H9 (cell line): ENCODE results near the gene TAF3. TPM values are rescaled to one million over a fixed set of nuclear protein-coding genes. Genes with fewer than 3 reads are reported as not detected.
A peak's percentile ranks its signal among the peaks of the same experiment; 100 is the strongest.

ENCODE experiments used
- DNase-seq: peaks from one replicate; pipeline ENCODE4 v3.0.0-alpha.2; 2017
- H2AFZ ChIP-seq: one replicate; pipeline ENCODE4 v1.6.1; 2013; ENCODE audit warnings: mild to moderate bottlenecking, low read length, control low read depth, moderate library complexity
- H2AK5ac ChIP-seq: 2 replicates; pipeline ENCODE4 v1.6.1; 2013; ENCODE audit warnings: low read length, control low read depth, mixed read lengths; ENCODE audit not compliant: insufficient read length
- H2BK120ac ChIP-seq: one replicate; pipeline ENCODE4 v1.6.1; 2013; ENCODE audit warnings: low read depth, mild to moderate bottlenecking, low read length, control low read depth, inconsistent platforms; ENCODE audit not compliant: poor library complexity, severe bottlenecking
- H2BK12ac ChIP-seq: 2 replicates; pipeline ENCODE4 v1.6.1; 2013; ENCODE audit warnings: low read length, control low read depth, mixed read lengths, low read depth; ENCODE audit not compliant: insufficient read length
- H2BK15ac ChIP-seq: 2 replicates; pipeline ENCODE4 v1.6.1; 2013; ENCODE audit warnings: low read depth, low read length, control low read depth
- H2BK20ac ChIP-seq: one replicate; pipeline ENCODE4 v1.6.1; 2013; ENCODE audit warnings: low read depth, mild to moderate bottlenecking, low read length, control low read depth, inconsistent platforms; ENCODE audit not compliant: poor library complexity, severe bottlenecking
- H2BK5ac ChIP-seq: 2 replicates; pipeline ENCODE4 v1.6.1; 2013; ENCODE audit warnings: low read length, control low read depth, mixed read lengths; ENCODE audit not compliant: insufficient read length
- H3K14ac ChIP-seq: 2 replicates; pipeline ENCODE4 v1.6.1; 2013; ENCODE audit warnings: low read length, control low read depth; ENCODE audit not compliant: insufficient read depth
- H3K18ac ChIP-seq: 2 replicates; pipeline ENCODE4 v1.6.1; 2013; ENCODE audit warnings: low read depth, mild to moderate bottlenecking, mixed read lengths, low read length, control low read depth; ENCODE audit not compliant: insufficient read length
- H3K23ac ChIP-seq: 2 replicates; pipeline ENCODE4 v1.6.1; 2013; ENCODE audit warnings: low read length, control low read depth, mixed read lengths, low read depth; ENCODE audit not compliant: insufficient read length
- H3K23me2 ChIP-seq: 2 replicates; pipeline ENCODE4 v1.6.1; 2013; ENCODE audit warnings: low read depth, mild to moderate bottlenecking, mixed read lengths, low read length, control low read depth; ENCODE audit not compliant: insufficient read length, poor library complexity, severe bottlenecking
- H3K27ac ChIP-seq: 2 replicates; pipeline ENCODE4 v1.5.1; 2013; ENCODE audit warnings: low read length, control low read depth, mixed read lengths, low read depth; ENCODE audit not compliant: insufficient read length
- H3K27me3 ChIP-seq: 2 replicates; pipeline ENCODE4 v1.6.1; 2013; ENCODE audit warnings: low read length, control low read depth, inconsistent platforms; ENCODE audit not compliant: insufficient read depth
- H3K4ac ChIP-seq: 2 replicates; pipeline ENCODE4 v1.6.1; 2013; ENCODE audit warnings: low read depth, mild to moderate bottlenecking, control low read depth, inconsistent platforms, low read length, moderate library complexity
- H3K4me1 ChIP-seq: 2 replicates; pipeline ENCODE4 v1.6.1; 2013; ENCODE audit warnings: low read length, control low read depth, inconsistent platforms; ENCODE audit not compliant: insufficient read depth
- H3K4me2 ChIP-seq: 2 replicates; pipeline ENCODE4 v1.6.1; 2013; ENCODE audit warnings: low read length, control low read depth, mixed read lengths; ENCODE audit not compliant: insufficient read length, insufficient read depth
- H3K56ac ChIP-seq: 2 replicates; pipeline ENCODE4 v1.6.1; 2013; ENCODE audit warnings: low read depth, mild to moderate bottlenecking, mixed read lengths, low read length, control low read depth; ENCODE audit not compliant: insufficient read length
- H3K79me1 ChIP-seq: 2 replicates; pipeline ENCODE4 v1.6.1; 2013; ENCODE audit warnings: low read depth, mild to moderate bottlenecking, moderate library complexity, low read length, control low read depth, inconsistent platforms; ENCODE audit not compliant: insufficient read depth, poor library complexity, severe bottlenecking
- H3K79me2 ChIP-seq: 2 replicates; pipeline ENCODE4 v1.6.1; 2013; ENCODE audit warnings: low read length, control low read depth, inconsistent platforms; ENCODE audit not compliant: insufficient read depth
- H3K9ac ChIP-seq: 2 replicates; pipeline ENCODE4 v1.6.1; 2013; ENCODE audit warnings: low read length, control low read depth, mixed read lengths; ENCODE audit not compliant: insufficient read length; ENCODE audit errors: extremely low read depth
- H3K9me3 ChIP-seq: one replicate; pipeline ENCODE4 v1.6.1; 2013; ENCODE audit warnings: low read depth, low read length, inconsistent platforms; ENCODE audit not compliant: control insufficient read depth
- H3T11ph ChIP-seq: one replicate; pipeline ENCODE4 v1.6.1; 2013; ENCODE audit warnings: mild to moderate bottlenecking, low read length, control low read depth, inconsistent platforms
- H4K20me1 ChIP-seq: one replicate; pipeline ENCODE4 v1.6.1; 2013; ENCODE audit not compliant: control insufficient read depth, insufficient read length, insufficient read depth
- H4K5ac ChIP-seq: 2 replicates; pipeline ENCODE4 v1.6.1; 2013; ENCODE audit warnings: low read depth, mild to moderate bottlenecking, mixed read lengths, low read length, control low read depth; ENCODE audit not compliant: insufficient read length
- H4K8ac ChIP-seq: replicated peaks from 2 replicates; pipeline ENCODE4 v1.6.1; 2013; ENCODE audit warnings: low read length, control low read depth, mixed read lengths, low read depth; ENCODE audit not compliant: insufficient read length
- H4K91ac ChIP-seq: 2 replicates; pipeline ENCODE4 v1.6.1; 2013; ENCODE audit warnings: low read depth, mild to moderate bottlenecking, moderate library complexity, mixed read lengths, low read length, control low read depth; ENCODE audit not compliant: insufficient read length
- H3K27ac Mint-ChIP-seq, 3 experiments: 2 replicates in 2 of 3; 3 replicates in 1 of 3; pipeline ENCODE4 v1.8.0; 2020 to 2021; ENCODE audit warnings: mixed read lengths in 3 of 3, mild to moderate bottlenecking in 1 of 3, moderate library complexity in 1 of 3
- H3K27me3 Mint-ChIP-seq: 2 replicates; pipeline ENCODE4 v1.8.0; 2021; ENCODE audit warnings: low read depth, mild to moderate bottlenecking, moderate library complexity, mixed read lengths
- H3K36me3 Mint-ChIP-seq, 3 experiments: 2 replicates in 2 of 3; 3 replicates in 1 of 3; pipeline ENCODE4 v1.8.0; 2020 to 2021; ENCODE audit warnings: low read depth in 3 of 3, mixed read lengths in 3 of 3; ENCODE audit not compliant: insufficient read depth in 1 of 3
- H3K4me1 Mint-ChIP-seq, 2 experiments: 2 replicates each; pipeline ENCODE4 v1.8.0; 2020; ENCODE audit warnings: mixed read lengths in 2 of 2
- H3K4me3 Mint-ChIP-seq, 2 experiments: 2 replicates in 1 of 2; 3 replicates in 1 of 2; pipeline ENCODE4 v1.8.0; 2020 to 2021; ENCODE audit warnings: mild to moderate bottlenecking in 2 of 2, mixed read lengths in 2 of 2, moderate library complexity in 1 of 2
- H3K9me3 Mint-ChIP-seq, 2 experiments: 2 replicates in 1 of 2; 3 replicates in 1 of 2; pipeline ENCODE4 v1.8.0; 2020; ENCODE audit warnings: mild to moderate bottlenecking in 2 of 2, mixed read lengths in 2 of 2, moderate library complexity in 1 of 2
- CTCF ChIP-seq: fragments of 200-600 bp; sonication (generic); conservative IDR thresholded peaks from 3 replicates; pipeline ENCODE4 v1.8.0; 2021; ENCODE audit warnings: antibody characterized with exemption, mild to moderate bottlenecking
- WGBS: extraction: QIAGEN DNeasy Blood & Tissue Kit; methylation state at CpG from one replicate; pipeline ENCODE4 v1.1.7; 2013; ENCODE audit warnings: missing lambda C conversion rate, low lambda C conversion rate, mixed read lengths; ENCODE audit not compliant: insufficient read length; ENCODE audit errors: extremely low coverage; 5-methylcytosine and 5-hydroxymethylcytosine counted together
- total RNA-seq: library from RNA; stranded (reverse); gene quantifications from 2 replicates; pipeline ENCODE4 v1.2.1, GENCODE V29; 2021

Gene TAF3
- total RNA-seq, 1 experiment from 2014 or later, result 10.2 TPM

- H3K9ac ChIP-seq, result no peak overlapping the region
Observed at GRCh38 chr10:8061274-8062211, 243.2 kb downstream of the TAF3 start.

More at GRCh38 chr10:8061274-8062211, 243.2 kb downstream of the TAF3 start:
- no peak overlapping the region for H3T11ph ChIP-seq
- H2BK5ac ChIP-seq, result no peak overlapping the region
- H4K8ac ChIP-seq, result no peak overlapping the region
- H2BK12ac ChIP-seq, result no peak overlapping the region
- H2AK5ac ChIP-seq, result no peak overlapping the region
- Mint-ChIP-seq H3K4me3 (peak overlapping the region in 1 of 2 experiments; percentile 73; a peak in 2 of 5 replicates), H3K4me1 (peaks cover 81 to 93% of the 10 kb centered on the region in 2 experiments), H3K27me3 (peaks cover 99% of the 10 kb centered on the region), H3K36me3 (no peaks in the 10 kb centered on the region; a peak in 1 of 7 replicates), H3K27ac (no peak overlapping the region; a peak in 1 of 7 replicates), H3K9me3 (no peaks in the 10 kb centered on the region; a peak in 1 of 5 replicates)
- peaks cover 69% of the 10 kb centered on the region for H3K27me3 ChIP-seq
- H3K4me1 ChIP-seq, result peaks cover 16% of the 10 kb centered on the region; the same call in 1 of the 2 replicates
- TF ChIP-seq CTCF, result no peak
- H3K23ac ChIP-seq, result no peak overlapping the region
- peak overlapping the region; percentile 48 for H3K4me2 ChIP-seq
- peaks cover 27% of the 10 kb centered on the region for H3K23me2 ChIP-seq
- H4K20me1 ChIP-seq, result no peaks in the 10 kb centered on the region
- no peak overlapping the region for H2BK20ac ChIP-seq
- H3K4ac ChIP-seq, result no peak overlapping the region
- DNase-seq, result no peak
- no peaks in the 10 kb centered on the region for H3K79me2 ChIP-seq
- H4K91ac ChIP-seq, result no peak overlapping the region
- WGBS, result no CpG with 5 or more reads among the region's 17 CpGs
- no peak overlapping the region for H3K27ac ChIP-seq
- H3K14ac ChIP-seq, result no peak overlapping the region; the same call in 1 of the 2 replicates
- H3K9me3 ChIP-seq, result no peaks in the 10 kb centered on the region
- no peak overlapping the region for H2AFZ ChIP-seq
- H3K56ac ChIP-seq, result no peak overlapping the region
- H3K18ac ChIP-seq, result no peak overlapping the region
- H2BK120ac ChIP-seq, result no peak overlapping the region
- no peak overlapping the region for H4K5ac ChIP-seq
- H3K79me1 ChIP-seq, result no peaks in the 10 kb centered on the region
- no peak overlapping the region for H2BK15ac ChIP-seq
